ENCODE results near the gene BACE1-AS. TPM values are rescaled to one million over a fixed set of nuclear protein-coding genes. Genes with fewer than 3 reads are reported as not detected.

The BACE1-AS gene
- total and polyA plus RNA-seq, 2 experiments from 2014 or later = 10.6 to 19.6 TPM

- H3K4me2 ChIP-seq = no peak overlapping the region
- no peaks in the 10 kb centered on the region for H3K9me2 ChIP-seq (ENCODE audit: insufficient read depth)
- Mint-ChIP-seq H3K4me3 (no peak overlapping the region), H3K9me3 (no peaks in the 10 kb centered on the region; the same call in 2 of the 3 replicates), H3K27ac (no peak overlapping the region), H3K36me3 (ENCODE audit: low read depth) (no peaks in the 10 kb centered on the region), H3K4me1 (peaks cover 16% of the 10 kb centered on the region), H3K27me3 (ENCODE audit: insufficient read depth, low read depth, poor library complexity) (peaks cover 15% of the 10 kb centered on the region)
- ATAC-seq (no peak), DNase-seq (ENCODE audit: low spot score) (no peak)
- H4K20me1 ChIP-seq (replicated peaks; ENCODE audit: insufficient read depth) = no peaks in the 10 kb centered on the region
- no peak overlapping the region for H3K4me3 ChIP-seq
- H3K27ac ChIP-seq (ENCODE audit: low read depth) = no peak overlapping the region
- no peaks in the 10 kb centered on the region for H3F3A ChIP-seq (replicated peaks; ENCODE audit: low read depth)
- TF ChIP-seq STAT1 (IDR thresholded peaks at IDR 0.05; ENCODE audit: unreplicated experiment) (no peak), POLR2AphosphoS5 (IDR thresholded peaks at IDR 0.05; ENCODE audit: low read depth) (no peak), EZH2phosphoT487 (IDR thresholded peaks at IDR 0.05; ENCODE audit: unreplicated experiment) (no peak)
- H3K36me3 ChIP-seq (ENCODE audit: insufficient read depth) = no peaks in the 10 kb centered on the region
- peaks cover 13% of the 10 kb centered on the region; the same call in 1 of the 2 replicates for H3K4me1 ChIP-seq (ENCODE audit: insufficient read depth)
- no peaks in the 10 kb centered on the region for H3K79me2 ChIP-seq (replicated peaks; ENCODE audit: insufficient read depth)
- H3K27me3 ChIP-seq (ENCODE audit: insufficient read depth) = no peaks in the 10 kb centered on the region
- no peak overlapping the region for H2AFZ ChIP-seq
Observed at GRCh38 chr11:117313091-117313490, 21.9 kb downstream of the BACE1-AS start.

- no peak for DNase-seq (ENCODE audit: low spot score)
- H3K36me3 Mint-ChIP-seq (ENCODE audit: low read depth) = no peaks in the 10 kb centered on the region
- TF ChIP-seq ETS1 (IDR thresholded peaks at IDR 0.05) = no peak
- TF ChIP-seq EZH2phosphoT487 (IDR thresholded peaks at IDR 0.05; ENCODE audit: unreplicated experiment) = no peak
- TF ChIP-seq ZNF462 (CRISPR knock-in tag; IDR thresholded peaks at IDR 0.05) = no peak
- TF ChIP-seq POLR2AphosphoS5 (IDR thresholded peaks at IDR 0.05; ENCODE audit: low read depth) = no peak
- no peak for TF ChIP-seq ZNF114 (CRISPR knock-in tag; IDR thresholded peaks at IDR 0.05)
- TF ChIP-seq JUNB (IDR thresholded peaks at IDR 0.05; ENCODE audit: unreplicated experiment) = no peak
- TF ChIP-seq ZNF331 (CRISPR knock-in tag; IDR thresholded peaks at IDR 0.05; ENCODE audit: low read depth) = no peak
- TF ChIP-seq, protein P1, sequence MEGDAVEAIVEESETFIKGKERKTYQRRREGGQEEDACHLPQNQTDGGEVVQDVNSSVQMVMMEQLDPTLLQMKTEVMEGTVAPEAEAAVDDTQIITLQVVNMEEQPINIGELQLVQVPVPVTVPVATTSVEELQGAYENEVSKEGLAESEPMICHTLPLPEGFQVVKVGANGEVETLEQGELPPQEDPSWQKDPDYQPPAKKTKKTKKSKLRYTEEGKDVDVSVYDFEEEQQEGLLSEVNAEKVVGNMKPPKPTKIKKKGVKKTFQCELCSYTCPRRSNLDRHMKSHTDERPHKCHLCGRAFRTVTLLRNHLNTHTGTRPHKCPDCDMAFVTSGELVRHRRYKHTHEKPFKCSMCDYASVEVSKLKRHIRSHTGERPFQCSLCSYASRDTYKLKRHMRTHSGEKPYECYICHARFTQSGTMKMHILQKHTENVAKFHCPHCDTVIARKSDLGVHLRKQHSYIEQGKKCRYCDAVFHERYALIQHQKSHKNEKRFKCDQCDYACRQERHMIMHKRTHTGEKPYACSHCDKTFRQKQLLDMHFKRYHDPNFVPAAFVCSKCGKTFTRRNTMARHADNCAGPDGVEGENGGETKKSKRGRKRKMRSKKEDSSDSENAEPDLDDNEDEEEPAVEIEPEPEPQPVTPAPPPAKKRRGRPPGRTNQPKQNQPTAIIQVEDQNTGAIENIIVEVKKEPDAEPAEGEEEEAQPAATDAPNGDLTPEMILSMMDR (conservative IDR thresholded peaks at IDR 0.05; ENCODE audit: low read depth in 2 of 2) = no peak
- TF ChIP-seq CREB1 (CRISPR knock-in tag; IDR thresholded peaks at IDR 0.05; ENCODE audit: low read depth) = no peak
- no peak for TF ChIP-seq EZH2 (IDR thresholded peaks at IDR 0.05; ENCODE audit: low read depth, unreplicated experiment)
Observed at GRCh38 chr11:117313828-117314768, 23.0 kb downstream of the BACE1-AS start.

More at GRCh38 chr11:117313828-117314768, 23.0 kb downstream of the BACE1-AS start:
- Histone ChIP-seq H3K4me1 (ENCODE audit: insufficient read depth) (peaks cover 13% of the 10 kb centered on the region; the same call in 1 of the 2 replicates), H3K27ac (ENCODE audit: low read depth) (no peak overlapping the region), H3F3A (replicated peaks; ENCODE audit: low read depth) (no peaks in the 10 kb centered on the region), H4K20me1 (replicated peaks; ENCODE audit: insufficient read depth) (no peaks in the 10 kb centered on the region), H3K4me2 (peak overlapping the region; percentile 79), H3K79me2 (replicated peaks; ENCODE audit: insufficient read depth) (no peaks in the 10 kb centered on the region), H3K36me3 (ENCODE audit: insufficient read depth) (no peaks in the 10 kb centered on the region), H3K9me2 (ENCODE audit: insufficient read depth) (no peaks in the 10 kb centered on the region), H3K4me3 (peak overlapping the region; percentile 72; the same call in 1 of the 2 replicates), H2AFZ (no peak overlapping the region), H3K27me3 (ENCODE audit: insufficient read depth) (no peaks in the 10 kb centered on the region)
- H3K27me3 Mint-ChIP-seq (ENCODE audit: insufficient read depth, low read depth, poor library complexity) = peaks cover 15% of the 10 kb centered on the region
- H3K27ac Mint-ChIP-seq = no peak overlapping the region
- no peak for ATAC-seq
- peak overlapping the region; percentile 70 for H3K4me3 Mint-ChIP-seq
- no peaks in the 10 kb centered on the region; the same call in 2 of the 3 replicates for H3K9me3 Mint-ChIP-seq
- peaks cover 16% of the 10 kb centered on the region for H3K4me1 Mint-ChIP-seq
